Head of caudate nucleus (tissue), 42 donors: ENCODE data around the gene MAP1LC3B.

Experiments
- DNase-seq, 42 donors: peaks; one replicate each; pipeline versions ENCODE4 v3.0.0 to v3.0.0-alpha.2; 2020 to 2021; ENCODE audit warnings: mixed read lengths in 7 of 42
- intact Hi-C: fragments of 100-400 bp; cut with DNase I; formaldehyde crosslinking; loops from one replicate; pipeline ENCODE4 v1.15.0; 2022

Gene MAP1LC3B

GRCh38 chr16:87391950-87392820, at the start of gene MAP1LC3B:
MAP1LC3B (plus strand) TSS chr16:87392336; CDS start chr16:87392428, 92 bp downstream.
- intact Hi-C loops, result loop anchor here (2.0 to 10.0 kb wide), 3 partner anchors 75 to 243 kb away; partner anchors contain the start of genes C16orf95 and ZCCHC14
- peak; percentile 90 to 99 (median 97) for DNase-seq

GRCh38 chr16:87342504-87342903, 49.6 kb upstream of the MAP1LC3B start:
- DNase-seq, result no peak
- intact Hi-C loops, result no loop called here

GRCh38 chr16:87342978-87343752, 49.0 kb upstream of the MAP1LC3B start:
- DNase-seq, result peak in 11 of 42 donors; percentile 13 to 65 (median 34)
- intact Hi-C loops, result no loop called here

GRCh38 chr16:87343753-87344050, 48.4 kb upstream of the MAP1LC3B start:
- intact Hi-C loops, result no loop called here
- no peak for DNase-seq

- DNase-seq, result no peak
- intact Hi-C loops, result no loop called here
Measured at GRCh38 chr16:87344165-87344930, 47.8 kb upstream of the MAP1LC3B start.

- intact Hi-C loops, result no loop called here
- DNase-seq, result peak in 1 of 42 donors; percentile 12
Measured at GRCh38 chr16:87344931-87345631, 47.1 kb upstream of the MAP1LC3B start.

- DNase-seq, result no peak
- intact Hi-C loops, result no loop called here
Measured at GRCh38 chr16:87345726-87346424, 46.3 kb upstream of the MAP1LC3B start.

GRCh38 chr16:87346517-87347060, 45.5 kb upstream of the MAP1LC3B start:
- intact Hi-C loops, result no loop called here
- DNase-seq, result no peak

GRCh38 chr16:87347932-87348615, 44.1 kb upstream of the MAP1LC3B start:
- intact Hi-C loops, result no loop called here
- no peak for DNase-seq

GRCh38 chr16:87348616-87349157, 43.4 kb upstream of the MAP1LC3B start:
- intact Hi-C loops, result no loop called here
- no peak for DNase-seq

GRCh38 chr16:87350031-87350430, 42.1 kb upstream of the MAP1LC3B start:
- intact Hi-C loops, result no loop called here

GRCh38 chr16:87350681-87351319, 41.3 kb upstream of the MAP1LC3B start:
- DNase-seq, result peak in 17 of 42 donors; percentile 21 to 72 (median 37)
- intact Hi-C loops, result no loop called here

More at GRCh38 chr16:87350031-87350430, 42.1 kb upstream of the MAP1LC3B start:
- DNase-seq, result no peak

GRCh38 chr16:87351320-87351698, 40.8 kb upstream of the MAP1LC3B start:
- intact Hi-C loops, result no loop called here

GRCh38 chr16:87352818-87353217, 39.3 kb upstream of the MAP1LC3B start:
- DNase-seq, result no peak
- intact Hi-C loops, result no loop called here

More at GRCh38 chr16:87351320-87351698, 40.8 kb upstream of the MAP1LC3B start:
- DNase-seq, result no peak

- intact Hi-C loops, result no loop called here
- no peak for DNase-seq
Measured at GRCh38 chr16:87353613-87354012, 38.5 kb upstream of the MAP1LC3B start.

- DNase-seq, result no peak
- intact Hi-C loops, result no loop called here
Measured at GRCh38 chr16:87356491-87356853, 35.7 kb upstream of the MAP1LC3B start.

GRCh38 chr16:87358250-87358649, 33.9 kb upstream of the MAP1LC3B start:
- no peak for DNase-seq

More at GRCh38 chr16:87358250-87358649, 33.9 kb upstream of the MAP1LC3B start:
- intact Hi-C loops, result no loop called here
